HepG2 (cell line): ENCODE data around the gene TMED3. TPM values are rescaled to one million over a fixed set of nuclear protein-coding genes. Genes with fewer than 3 reads are reported as not detected.

Experiments
- CHCHD3 ChIP-seq: sonication (generic); formaldehyde crosslinking; IDR thresholded peaks from 2 replicates; pipeline ENCODE4 v1.8.0; 2022; ENCODE audit warnings: mild to moderate bottlenecking, missing genetic modification reagents, moderate library complexity
- EED ChIP-seq: sonication (generic); formaldehyde crosslinking; IDR thresholded peaks from 2 replicates; pipeline ENCODE4 v1.5.0; 2020; ENCODE audit warnings: mild to moderate bottlenecking, missing genetic modification reagents
- FOXP1 ChIP-seq, 2 experiments: fragments of 450-650 bp in 1 of 2; IDR thresholded peaks; 2 replicates each; pipeline ENCODE4 v1.6.1; 2017 to 2018; ENCODE audit warnings: antibody characterized with exemption in 1 of 2
- MAF1 ChIP-seq: sonication (generic); formaldehyde crosslinking; IDR thresholded peaks from 2 replicates; pipeline ENCODE4 v1.5.0; 2020; ENCODE audit warnings: missing genetic modification reagents, borderline replicate concordance
- PBX2 ChIP-seq: IDR thresholded peaks from 2 replicates; pipeline ENCODE4 v1.6.1; 2016; ENCODE audit warnings: control low read depth
- RAD21 ChIP-seq: fragments of 450-650 bp; formaldehyde crosslinking; IDR thresholded peaks from 2 replicates; pipeline ENCODE4 v1.5.0; 2020; ENCODE audit warnings: mild to moderate bottlenecking
- SCMH1 ChIP-seq: sonication (generic); formaldehyde crosslinking; IDR thresholded peaks from 2 replicates; pipeline ENCODE4 v1.9.0; 2021; ENCODE audit warnings: missing genetic modification reagents, mild to moderate bottlenecking, borderline replicate concordance
- SIN3A ChIP-seq: IDR thresholded peaks from 2 replicates; pipeline ENCODE4 v1.6.1; 2011; ENCODE audit warnings: low read depth, mild to moderate bottlenecking, control low read depth, low read length, borderline replicate concordance
- SOX6 ChIP-seq, 2 experiments: fragments of 450-650 bp in 1 of 2; sonication (generic) in 1 of 2; formaldehyde crosslinking in 1 of 2; IDR thresholded peaks; 2 replicates each; pipeline versions ENCODE4 v1.4.0 to v1.6.1; 2017 to 2020; ENCODE audit warnings: antibody characterized with exemption in 1 of 2, mild to moderate bottlenecking in 1 of 2, missing genetic modification reagents in 1 of 2
- STAT5B ChIP-seq: sonication (generic); formaldehyde crosslinking; IDR thresholded peaks from 2 replicates; pipeline ENCODE4 v1.4.0; 2020; ENCODE audit warnings: missing genetic modification reagents
- TCF7 ChIP-seq: sonication (generic); IDR thresholded peaks from 2 replicates; pipeline ENCODE4 v1.6.1; 2016; ENCODE audit warnings: antibody characterized with exemption, low read depth
- TGIF2 ChIP-seq: IDR thresholded peaks from 2 replicates; pipeline ENCODE4 v1.6.1; 2016; ENCODE audit warnings: control low read depth, missing compliant biosample characterization
- ZNF276 ChIP-seq: sonication (generic); formaldehyde crosslinking; IDR thresholded peaks from 2 replicates; pipeline ENCODE4 v1.4.0; 2020; ENCODE audit warnings: mild to moderate bottlenecking, low read depth, missing genetic modification reagents
- ZSCAN25 ChIP-seq: sonication (generic); formaldehyde crosslinking; IDR thresholded peaks from 2 replicates; pipeline ENCODE4 v1.8.0; 2022; ENCODE audit warnings: mild to moderate bottlenecking, missing genetic modification reagents
- polyA plus RNA-seq, 8 experiments: library from polyadenylated mRNA; depleted of rRNA in 3 of 8; stranded (reverse) in 7 of 8; unstranded in 1 of 8; fragments of >200 nt; fragmentation: Illumina TruSeq in 4 of 8; extraction: Trizol in 4 of 8; gene quantifications; 2 replicates each; pipeline versions ENCODE4 v1.2.1 to v1.2.3, GENCODE V29; 2011 to 2016; ENCODE audit warnings: low read depth in 4 of 8, missing spikeins in 1 of 8, mixed read lengths in 1 of 8; ENCODE audit not compliant: insufficient read depth in 1 of 8
- total RNA-seq, 5 experiments: library from RNA; depleted of rRNA; stranded (reverse); fragments of >200 nt; fragmentation: Illumina TruSeq; extraction: Trizol; gene quantifications; 2 replicates each; pipeline ENCODE4 v1.2.3, GENCODE V29; 2016; ENCODE audit warnings: low read depth in 1 of 5
- TF ChIP-seq, protein P1 (sequence below): sonication (generic); formaldehyde crosslinking; conservative IDR thresholded peaks from 2 replicates; pipeline ENCODE4 v1.8.0; 2022; ENCODE audit warnings: missing genetic modification reagents
- TF ChIP-seq, protein P2 (sequence below): sonication (generic); formaldehyde crosslinking; IDR thresholded peaks from 2 replicates; pipeline ENCODE4 v1.4.0; 2020; ENCODE audit warnings: missing genetic modification reagents
- TF ChIP-seq, protein P3 (sequence below), 2 experiments: sonication (generic) in 1 of 2; formaldehyde crosslinking in 1 of 2; IDR thresholded peaks; 2 replicates each; pipeline versions ENCODE4 v1.4.0 to v1.6.1; 2016 to 2020; ENCODE audit warnings: borderline replicate concordance in 1 of 2, low read depth in 1 of 2, mild to moderate bottlenecking in 1 of 2, missing genetic modification reagents in 1 of 2

Gene TMED3
- total and polyA plus RNA-seq, 2 of the 13 experiments (the other 11 are each of a cell fraction or from before 2014, with no cell fraction given) = 125 to 155 TPM

- TF ChIP-seq SCMH1 (CRISPR knock-in tag) = no peak
- TF ChIP-seq SIN3A = peak; percentile 61; the same call in 1 of the 2 replicates
- peak; percentile 66 for TF ChIP-seq ZSCAN25 (CRISPR knock-in tag)
- TF ChIP-seq FOXP1 (IDR thresholded peaks at IDR 0.05) = no peak
- TF ChIP-seq FOXP1 (CRISPR knock-in tag; IDR thresholded peaks at IDR 0.05) = no peak
- TF ChIP-seq, protein P1, sequence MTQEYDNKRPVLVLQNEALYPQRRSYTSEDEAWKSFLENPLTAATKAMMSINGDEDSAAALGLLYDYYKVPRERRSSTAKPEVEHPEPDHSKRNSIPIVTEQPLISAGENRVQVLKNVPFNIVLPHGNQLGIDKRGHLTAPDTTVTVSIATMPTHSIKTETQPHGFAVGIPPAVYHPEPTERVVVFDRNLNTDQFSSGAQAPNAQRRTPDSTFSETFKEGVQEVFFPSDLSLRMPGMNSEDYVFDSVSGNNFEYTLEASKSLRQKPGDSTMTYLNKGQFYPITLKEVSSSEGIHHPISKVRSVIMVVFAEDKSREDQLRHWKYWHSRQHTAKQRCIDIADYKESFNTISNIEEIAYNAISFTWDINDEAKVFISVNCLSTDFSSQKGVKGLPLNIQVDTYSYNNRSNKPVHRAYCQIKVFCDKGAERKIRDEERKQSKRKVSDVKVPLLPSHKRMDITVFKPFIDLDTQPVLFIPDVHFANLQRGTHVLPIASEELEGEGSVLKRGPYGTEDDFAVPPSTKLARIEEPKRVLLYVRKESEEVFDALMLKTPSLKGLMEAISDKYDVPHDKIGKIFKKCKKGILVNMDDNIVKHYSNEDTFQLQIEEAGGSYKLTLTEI = no peak
- TF ChIP-seq RAD21 (CRISPR knock-in tag) = no peak
- no peak for TF ChIP-seq TCF7
- 0 out of 2 replicates have a peak, but pooled peaks have one; percentile 50 for TF ChIP-seq MAF1 (CRISPR knock-in tag)
- TF ChIP-seq ZNF276 (CRISPR knock-in tag) = no peak
- 0 out of 2 replicates have a peak, but pooled peaks have one; percentile 14 for TF ChIP-seq CHCHD3
- peak; percentile 8; the same call in 1 of the 2 replicates for TF ChIP-seq TGIF2 (CRISPR knock-in tag)
- TF ChIP-seq PBX2 (CRISPR knock-in tag) = no peak
- 0 out of 2 replicates have a peak, but pooled peaks have one; percentile 44 for TF ChIP-seq EED (CRISPR knock-in tag)
- TF ChIP-seq SOX6 (IDR thresholded peaks at IDR 0.05) = no peak
- 0 out of 2 replicates have a peak, but pooled peaks have one; percentile 23 for TF ChIP-seq SOX6 (CRISPR knock-in tag; IDR thresholded peaks at IDR 0.05)
- TF ChIP-seq, protein P2, sequence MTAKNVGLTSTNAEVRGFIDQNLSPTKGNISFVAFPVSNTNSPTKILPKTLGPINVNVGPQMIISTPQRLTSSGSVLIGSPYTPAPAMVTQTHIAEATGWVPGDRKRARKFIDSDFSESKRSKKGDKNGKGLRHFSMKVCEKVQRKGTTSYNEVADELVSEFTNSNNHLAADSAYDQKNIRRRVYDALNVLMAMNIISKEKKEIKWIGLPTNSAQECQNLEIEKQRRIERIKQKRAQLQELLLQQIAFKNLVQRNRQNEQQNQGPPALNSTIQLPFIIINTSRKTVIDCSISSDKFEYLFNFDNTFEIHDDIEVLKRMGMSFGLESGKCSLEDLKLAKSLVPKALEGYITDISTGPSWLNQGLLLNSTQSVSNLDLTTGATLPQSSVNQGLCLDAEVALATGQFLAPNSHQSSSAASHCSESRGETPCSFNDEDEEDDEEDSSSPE = peak; percentile 48; the same call in 1 of the 2 replicates
- TF ChIP-seq, protein P3, sequence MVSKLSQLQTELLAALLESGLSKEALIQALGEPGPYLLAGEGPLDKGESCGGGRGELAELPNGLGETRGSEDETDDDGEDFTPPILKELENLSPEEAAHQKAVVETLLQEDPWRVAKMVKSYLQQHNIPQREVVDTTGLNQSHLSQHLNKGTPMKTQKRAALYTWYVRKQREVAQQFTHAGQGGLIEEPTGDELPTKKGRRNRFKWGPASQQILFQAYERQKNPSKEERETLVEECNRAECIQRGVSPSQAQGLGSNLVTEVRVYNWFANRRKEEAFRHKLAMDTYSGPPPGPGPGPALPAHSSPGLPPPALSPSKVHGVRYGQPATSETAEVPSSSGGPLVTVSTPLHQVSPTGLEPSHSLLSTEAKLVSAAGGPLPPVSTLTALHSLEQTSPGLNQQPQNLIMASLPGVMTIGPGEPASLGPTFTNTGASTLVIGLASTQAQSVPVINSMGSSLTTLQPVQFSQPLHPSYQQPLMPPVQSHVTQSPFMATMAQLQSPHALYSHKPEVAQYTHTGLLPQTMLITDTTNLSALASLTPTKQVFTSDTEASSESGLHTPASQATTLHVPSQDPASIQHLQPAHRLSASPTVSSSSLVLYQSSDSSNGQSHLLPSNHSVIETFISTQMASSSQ (IDR thresholded peaks at IDR 0.05; ENCODE audit: low read depth) = no peak
- TF ChIP-seq, protein P3 (CRISPR knock-in tag; IDR thresholded peaks at IDR 0.05; ENCODE audit: borderline replicate concordance) = peak; percentile 66; the same call in 1 of the 2 replicates
- peak; percentile 84 for TF ChIP-seq STAT5B
These were observed at the start of gene TMED3 (continued) for GRCh38 chr15:79310985-79311900.
